Activated T-helper 1 cell treated with anti-CD3 and anti-CD28 coated beads, Interleukin-12 subunit alpha, Interleukin-12 subunit beta, Interleukin-2, Interleukin-4 antibody, amounts not matched to agents 30 ng/mL and 10 ng/mL and 1 ng/mL, durations not matched to agents 14 hours and 24 hours and 36 hours (primary cell): ENCODE measurements around the gene ASB4. TPM values are rescaled to one million over a fixed set of nuclear protein-coding genes. Genes with fewer than 3 reads are reported as not detected.
A peak's percentile ranks its signal among the peaks of the same experiment; 100 is the strongest.

Experiments
- DNase-seq: peaks from one replicate; pipeline ENCODE4 v3.0.0; 2021; ENCODE audit warnings: low spot score
- H3K27ac Mint-ChIP-seq: one replicate; pipeline ENCODE4 v1.8.0; 2021; ENCODE audit warnings: mild to moderate bottlenecking, mixed read lengths
- H3K27me3 Mint-ChIP-seq: one replicate; pipeline ENCODE4 v1.8.0; 2022; ENCODE audit warnings: mild to moderate bottlenecking, moderate library complexity, mixed read lengths; ENCODE audit not compliant: insufficient read depth
- H3K36me3 Mint-ChIP-seq: one replicate; pipeline ENCODE4 v1.8.0; 2021; ENCODE audit warnings: low read depth, mixed read lengths
- H3K4me1 Mint-ChIP-seq: one replicate; pipeline ENCODE4 v1.8.0; 2021; ENCODE audit warnings: low read depth, mixed read lengths
- H3K4me3 Mint-ChIP-seq: one replicate; pipeline ENCODE4 v1.8.0; 2021; ENCODE audit warnings: mild to moderate bottlenecking, moderate library complexity, mixed read lengths
- H3K9me3 Mint-ChIP-seq: one replicate; pipeline ENCODE4 v1.8.0; 2021; ENCODE audit warnings: mixed read lengths
- intact Hi-C: fragments of 100-400 bp; cut with micrococcal nuclease; formaldehyde crosslinking; loops from one replicate; pipeline ENCODE4 v1.15.1; 2024
- total RNA-seq: library from RNA; stranded (reverse); gene quantifications from 2 replicates; pipeline ENCODE4 v1.2.3, GENCODE V29; 2022

ASB4 gene
- total RNA-seq, 1 donor from 2014 or later: not detected

DNA sequence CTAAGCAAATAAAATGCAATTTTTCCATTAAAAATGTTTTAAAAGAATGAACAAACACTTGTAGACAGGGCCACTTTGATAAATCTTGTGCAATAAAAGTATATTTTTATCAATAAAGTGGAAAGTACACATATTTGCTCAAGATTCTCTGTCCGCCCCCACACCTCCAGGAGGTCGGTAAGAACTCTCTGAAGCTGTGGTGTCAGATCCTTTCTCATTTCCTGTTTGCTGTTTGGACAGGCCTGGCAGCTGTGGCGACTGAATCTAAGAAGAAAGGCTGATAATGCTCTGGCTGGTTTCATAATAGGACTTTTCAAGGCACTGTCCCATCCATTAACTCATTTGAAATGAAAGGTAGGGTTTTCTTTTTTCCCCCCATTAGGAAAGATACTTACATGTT lies 15.3 kb upstream of the ASB4 start:
- H3K4me3 Mint-ChIP-seq: no peak overlapping the region
- no peaks in the 10 kb centered on the region for H3K36me3 Mint-ChIP-seq
- H3K27ac Mint-ChIP-seq: no peak overlapping the region
- no peaks in the 10 kb centered on the region for H3K9me3 Mint-ChIP-seq
- DNase-seq: no peak
- H3K4me1 Mint-ChIP-seq: peaks cover 15% of the 10 kb centered on the region
- intact Hi-C loops: loop anchor here (10.0 kb wide), 2 partner anchors 226 to 956 kb away; no protein-coding TSS in a partner anchor
- H3K27me3 Mint-ChIP-seq: peaks cover 2% of the 10 kb centered on the region

DNA sequence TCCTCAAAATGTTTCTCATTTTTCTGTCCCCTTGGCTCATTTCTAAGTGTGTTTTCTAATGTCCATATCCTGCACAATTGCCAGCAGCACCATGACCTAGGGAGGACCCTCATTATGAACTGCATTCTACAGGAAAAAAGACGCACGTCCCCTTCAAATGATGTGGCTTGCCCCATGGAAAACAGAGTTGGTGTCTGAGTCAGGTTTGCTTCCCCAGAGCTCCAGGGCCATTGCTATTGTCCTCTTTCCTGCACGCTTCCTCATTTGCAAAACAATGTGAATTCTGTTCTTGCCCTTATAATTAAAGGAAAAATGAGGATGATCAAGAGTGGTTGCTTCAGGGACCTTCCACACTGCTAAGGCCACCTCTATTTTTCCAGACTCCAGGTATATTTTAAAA lies 14.7 kb upstream of the ASB4 start:
- peaks cover 2% of the 10 kb centered on the region for H3K27me3 Mint-ChIP-seq
- H3K36me3 Mint-ChIP-seq: no peaks in the 10 kb centered on the region
- H3K27ac Mint-ChIP-seq: no peak overlapping the region
- H3K9me3 Mint-ChIP-seq: no peaks in the 10 kb centered on the region
- peaks cover 15% of the 10 kb centered on the region for H3K4me1 Mint-ChIP-seq
- DNase-seq: no peak
- no peak overlapping the region for H3K4me3 Mint-ChIP-seq
- intact Hi-C loops: loop anchor here (10.0 kb wide), 2 partner anchors 226 to 956 kb away; no protein-coding TSS in a partner anchor

DNA sequence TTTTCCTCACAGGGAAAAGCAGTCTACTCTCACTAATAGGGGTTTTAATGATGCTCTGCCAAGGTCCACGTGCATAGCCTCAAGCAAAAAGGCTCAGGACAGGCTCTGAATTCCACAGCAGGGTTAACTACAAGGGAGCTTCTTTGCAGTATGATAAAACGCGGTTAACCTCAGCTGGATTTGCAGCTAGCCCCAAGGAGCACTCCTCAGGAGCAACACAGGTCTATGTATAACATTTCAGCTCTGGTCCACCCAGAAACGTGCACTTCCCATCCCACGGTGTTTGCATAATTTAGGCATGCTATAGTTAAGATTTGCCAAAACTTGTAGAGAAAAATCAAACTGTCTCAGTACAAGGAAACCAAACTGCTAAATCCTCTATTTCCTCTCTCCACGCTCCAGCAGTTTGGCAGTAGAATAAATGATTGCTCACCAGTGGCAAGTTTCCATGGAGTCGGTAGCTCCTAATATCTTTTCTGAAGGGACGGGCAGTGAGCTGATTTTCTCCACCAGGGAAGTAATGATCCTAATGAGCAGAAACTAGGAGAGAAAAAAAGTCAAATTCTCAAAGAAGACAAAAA lies 13.1 kb upstream of the ASB4 start:
- no peak overlapping the region for H3K27ac Mint-ChIP-seq
- no peaks in the 10 kb centered on the region for H3K9me3 Mint-ChIP-seq
- peaks cover 5% of the 10 kb centered on the region for H3K27me3 Mint-ChIP-seq
- no peak for DNase-seq
- H3K4me3 Mint-ChIP-seq: no peak overlapping the region
- H3K36me3 Mint-ChIP-seq: no peaks in the 10 kb centered on the region
- intact Hi-C loops: loop anchor here (10.0 kb wide), 2 partner anchors 228 to 958 kb away; no protein-coding TSS in a partner anchor
- H3K4me1 Mint-ChIP-seq: peaks cover 15% of the 10 kb centered on the region

DNA sequence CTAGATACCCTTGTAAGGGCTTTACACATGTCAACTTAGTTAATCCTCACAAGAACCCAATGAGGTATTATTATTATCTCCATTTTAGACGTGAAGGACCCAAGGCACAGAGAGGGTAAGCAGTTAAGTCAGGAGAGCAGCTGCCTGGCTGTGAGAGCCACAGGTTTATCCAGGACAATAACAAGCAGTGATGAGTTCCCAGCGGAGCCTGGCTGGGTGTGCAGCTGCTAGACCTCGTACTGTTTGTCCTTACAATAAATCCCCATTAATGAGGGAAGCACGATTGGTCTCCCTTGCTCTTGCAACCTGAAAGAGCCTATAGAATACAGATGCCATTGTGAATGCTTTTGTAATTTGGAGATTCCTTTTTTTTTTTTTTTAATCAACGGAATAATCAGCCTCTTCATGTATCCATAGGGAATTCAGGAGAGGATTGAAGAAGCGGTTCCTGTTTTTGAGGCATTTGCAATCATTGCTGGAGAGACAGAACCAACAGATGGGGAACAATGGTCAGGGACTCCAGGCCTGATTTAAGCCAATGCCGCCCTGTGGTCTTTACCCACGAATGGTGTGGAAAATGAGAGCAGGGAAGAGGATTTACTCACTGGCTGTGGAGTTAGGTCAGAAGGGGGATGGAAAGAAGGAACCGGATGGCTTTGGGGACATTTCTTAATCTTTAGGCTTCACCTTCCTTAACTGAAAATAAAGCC lies 12.3 kb upstream of the ASB4 start:
- H3K9me3 Mint-ChIP-seq: no peaks in the 10 kb centered on the region
- H3K27me3 Mint-ChIP-seq: peaks cover 5% of the 10 kb centered on the region
- H3K36me3 Mint-ChIP-seq: no peaks in the 10 kb centered on the region
- H3K27ac Mint-ChIP-seq: no peak overlapping the region
- intact Hi-C loops: loop anchor here (10.0 kb wide), 2 partner anchors 229 to 959 kb away; no protein-coding TSS in a partner anchor
- DNase-seq: no peak
- H3K4me3 Mint-ChIP-seq: no peak overlapping the region
- peaks cover 15% of the 10 kb centered on the region for H3K4me1 Mint-ChIP-seq

DNA sequence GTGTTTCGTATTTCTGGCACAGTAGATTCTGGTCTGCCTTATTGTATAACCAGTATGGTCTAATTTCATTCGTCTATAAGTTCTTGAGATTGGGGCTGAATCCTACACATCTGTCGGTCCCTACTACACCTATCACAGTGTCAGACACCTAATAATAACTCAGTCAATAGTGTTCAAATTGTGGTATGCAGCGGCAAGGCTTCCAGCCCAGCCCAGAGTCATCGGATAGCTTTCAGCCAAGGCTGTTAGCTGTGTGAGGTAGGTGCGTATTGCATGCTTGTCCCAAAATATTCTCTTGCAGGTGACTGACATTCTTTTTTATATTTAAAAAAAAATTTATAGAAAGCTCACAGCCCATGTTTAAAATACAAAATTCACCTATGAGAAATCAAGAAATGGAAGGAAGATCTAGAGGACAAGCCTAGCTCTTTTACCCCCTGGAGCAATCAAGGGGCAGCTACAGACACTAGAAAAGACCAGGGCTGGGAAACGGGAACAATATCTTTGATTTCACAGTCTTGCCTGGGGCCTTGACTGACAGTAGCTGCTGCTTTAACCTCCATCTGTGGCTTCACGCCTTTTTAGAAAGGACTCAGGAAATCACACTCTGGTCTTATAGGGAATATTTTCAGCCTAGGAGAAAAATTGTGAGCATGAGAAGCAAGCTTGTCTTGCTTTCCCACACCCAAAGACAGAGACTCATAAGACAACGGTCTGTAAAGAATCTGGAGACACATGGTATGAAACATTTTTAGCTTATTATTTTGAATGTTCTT lies 9.5 kb upstream of the ASB4 start:
- intact Hi-C loops: loop anchor here (2.0 to 10.0 kb wide), 4 partner anchors 23 to 961 kb away; partner anchors contain the start of gene PON3
- H3K36me3 Mint-ChIP-seq: no peaks in the 10 kb centered on the region
- no peak overlapping the region for H3K4me3 Mint-ChIP-seq

DNA sequence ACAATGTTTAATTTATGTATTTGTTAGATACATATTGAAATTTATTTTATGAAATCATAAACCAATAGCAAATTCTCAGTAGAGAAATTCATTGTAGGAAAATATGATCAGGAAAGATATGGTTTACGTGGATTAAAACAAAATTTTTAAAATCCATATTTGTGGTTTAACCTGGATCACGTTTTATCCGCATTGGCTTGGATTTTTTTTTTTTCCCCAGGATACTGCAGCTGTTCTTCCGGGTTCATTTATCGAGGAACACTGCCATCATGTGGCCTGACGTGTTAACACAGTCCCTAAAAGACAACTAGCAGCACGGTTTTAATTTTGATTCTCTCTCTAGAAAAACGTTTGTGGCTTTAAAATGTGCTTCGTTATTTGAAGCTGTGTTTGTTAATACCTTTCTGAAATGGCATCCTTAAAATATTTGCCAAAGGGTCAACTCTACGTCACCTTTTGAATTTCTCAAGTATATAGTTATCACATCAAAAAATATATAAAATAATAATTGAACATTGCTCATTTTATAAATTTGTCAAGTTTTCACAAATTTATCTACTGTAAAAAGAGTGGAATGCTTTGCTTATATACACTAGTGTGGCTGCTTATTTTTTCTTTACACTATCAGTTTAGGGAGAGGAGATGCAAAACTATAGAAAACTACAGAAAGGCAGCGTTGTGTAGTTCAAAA lies 8.7 kb upstream of the ASB4 start:
- H3K4me3 Mint-ChIP-seq: no peak overlapping the region
- H3K4me1 Mint-ChIP-seq: no peaks in the 10 kb centered on the region
- peaks cover 5% of the 10 kb centered on the region for H3K27me3 Mint-ChIP-seq
- H3K27ac Mint-ChIP-seq: no peak overlapping the region
- H3K9me3 Mint-ChIP-seq: no peaks in the 10 kb centered on the region
- intact Hi-C loops: loop anchor here (1.0 to 10.0 kb wide), 6 partner anchors 22 to 1028 kb away; partner anchors contain the start of gene PON3
- no peaks in the 10 kb centered on the region for H3K36me3 Mint-ChIP-seq
- DNase-seq: peak; percentile 20

More for the DNA sequence above, 9.5 kb upstream of the ASB4 start:
- Mint-ChIP-seq H3K9me3 (no peaks in the 10 kb centered on the region), H3K27me3 (peaks cover 5% of the 10 kb centered on the region), H3K27ac (no peak overlapping the region), H3K4me1 (peaks cover under 1% of the 10 kb centered on the region)
- no peak for DNase-seq

DNA sequence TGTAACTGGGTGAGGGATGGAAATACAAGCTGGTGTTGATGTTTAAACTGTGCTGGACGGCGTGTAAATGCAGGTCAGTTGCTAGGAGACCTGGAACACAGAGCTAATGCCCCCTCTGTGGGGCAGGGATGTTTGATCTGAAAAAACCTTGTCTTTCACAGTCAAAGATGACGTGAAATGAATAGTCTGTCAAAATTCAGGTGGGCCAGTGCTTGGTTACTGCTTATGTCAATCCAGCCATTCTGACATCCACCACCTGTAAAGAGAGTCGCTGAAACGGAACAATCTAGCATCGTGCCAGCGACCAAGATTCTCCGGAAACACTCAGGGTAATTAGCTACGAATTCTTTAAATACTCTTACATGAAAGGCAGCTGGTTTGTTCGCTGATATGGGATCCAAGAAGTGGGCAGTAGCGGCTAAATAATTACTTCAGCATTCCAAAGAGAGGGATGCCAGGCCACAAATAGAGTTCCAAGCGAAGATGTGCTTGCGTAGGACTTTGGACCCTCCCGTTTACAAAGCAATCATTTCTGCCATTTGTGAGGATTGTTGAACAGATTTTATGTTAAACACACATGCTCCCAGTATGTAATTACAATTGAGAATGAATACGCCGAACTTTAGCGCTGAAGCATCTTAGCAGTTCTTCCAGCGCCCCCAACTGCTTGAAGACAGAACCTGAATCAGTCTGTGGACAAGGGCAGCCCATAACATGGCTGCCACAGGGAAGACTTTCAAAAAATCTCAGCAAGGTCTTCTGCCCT lies 7.3 kb upstream of the ASB4 start:
- no peak for DNase-seq
- no peaks in the 10 kb centered on the region for H3K36me3 Mint-ChIP-seq
- H3K27ac Mint-ChIP-seq: no peak overlapping the region
- intact Hi-C loops: loop anchor here (10.0 kb wide), 2 partner anchors 234 to 964 kb away; no protein-coding TSS in a partner anchor
- H3K4me1 Mint-ChIP-seq: no peaks in the 10 kb centered on the region
- no peak overlapping the region for H3K4me3 Mint-ChIP-seq
- H3K9me3 Mint-ChIP-seq: no peaks in the 10 kb centered on the region
- H3K27me3 Mint-ChIP-seq: peaks cover 5% of the 10 kb centered on the region

DNA sequence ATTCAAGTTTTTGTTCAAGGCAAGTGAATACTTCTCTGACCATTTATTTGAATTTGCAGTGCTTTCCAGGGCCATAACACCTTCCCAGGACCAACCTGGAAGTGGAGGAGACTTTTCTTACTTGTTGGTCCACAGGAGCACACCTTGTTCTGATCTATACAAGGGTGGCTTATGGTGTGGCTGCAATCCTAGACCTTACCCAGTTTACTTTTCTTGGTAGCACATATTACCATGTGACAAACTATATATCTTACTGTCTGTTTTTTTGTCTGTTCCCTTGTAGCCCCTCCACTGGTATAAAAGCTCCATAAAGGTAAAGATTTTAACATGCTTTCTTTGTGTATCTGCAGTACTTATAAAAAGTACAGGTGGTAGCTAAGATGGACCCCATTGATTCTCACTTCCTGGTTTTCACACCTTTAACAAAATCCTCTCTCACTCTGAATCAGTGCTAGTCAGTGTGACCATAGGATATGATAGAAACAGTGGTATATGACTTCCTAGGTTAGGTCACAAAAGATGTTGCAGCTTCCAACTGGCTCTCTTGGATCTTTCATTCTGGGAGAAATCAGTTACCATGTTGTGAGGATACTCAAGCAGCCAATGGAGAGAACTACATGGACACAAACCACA lies 5.6 kb upstream of the ASB4 start:
- Mint-ChIP-seq H3K9me3 (no peaks in the 10 kb centered on the region), H3K36me3 (no peaks in the 10 kb centered on the region), H3K27ac (no peak overlapping the region), H3K4me1 (no peaks in the 10 kb centered on the region), H3K4me3 (no peak overlapping the region), H3K27me3 (peaks cover 3% of the 10 kb centered on the region)
- no peak for DNase-seq
- intact Hi-C loops: loop anchor here (10.0 kb wide), 2 partner anchors 235 to 965 kb away; no protein-coding TSS in a partner anchor

DNA sequence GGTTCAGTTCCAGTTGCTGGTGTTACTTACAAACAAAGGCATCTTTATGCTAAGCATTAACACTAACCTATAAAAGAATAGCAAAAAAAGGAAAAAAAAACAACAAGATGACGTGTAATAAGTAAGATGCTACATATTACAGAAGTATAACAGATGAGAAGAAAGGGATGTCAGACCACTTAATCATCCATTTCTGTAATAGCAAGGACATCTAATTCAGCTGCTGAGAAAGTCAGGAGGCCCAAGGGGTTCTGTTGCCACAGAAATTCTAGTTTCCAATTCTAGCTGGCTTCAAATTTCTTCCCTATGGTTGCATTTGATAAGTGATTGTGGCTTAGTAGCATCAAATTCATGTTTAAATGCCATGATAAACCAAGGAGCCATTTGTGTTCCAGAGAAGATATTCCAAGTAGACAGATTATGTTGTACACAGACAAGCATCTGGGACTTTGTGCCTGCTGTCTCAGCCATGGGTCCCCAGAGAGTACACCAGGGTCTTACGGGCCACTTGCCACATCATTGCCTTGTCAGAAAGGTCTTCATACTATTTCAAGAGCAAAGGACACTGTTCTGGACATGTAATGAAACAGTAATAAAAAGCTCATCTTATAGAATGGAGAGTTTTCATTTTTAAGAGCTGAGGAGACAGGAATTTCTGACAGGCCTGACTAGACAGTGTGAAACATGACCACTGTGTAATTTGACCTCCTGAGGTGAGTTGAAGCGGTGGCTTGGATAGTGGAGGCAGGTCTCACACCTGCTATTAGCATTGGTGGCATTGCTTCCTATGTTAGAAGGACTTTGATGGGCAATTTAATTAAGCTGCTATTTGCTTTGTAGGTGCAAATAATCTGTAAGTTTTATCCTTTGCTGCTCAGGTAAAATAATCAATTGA lies 4.2 kb upstream of the ASB4 start:
- Mint-ChIP-seq H3K27me3 (peaks cover 3% of the 10 kb centered on the region), H3K4me3 (no peak overlapping the region), H3K36me3 (no peaks in the 10 kb centered on the region), H3K9me3 (no peaks in the 10 kb centered on the region), H3K27ac (no peak overlapping the region), H3K4me1 (no peaks in the 10 kb centered on the region)
- DNase-seq: no peak
- intact Hi-C loops: no loop called here

DNA sequence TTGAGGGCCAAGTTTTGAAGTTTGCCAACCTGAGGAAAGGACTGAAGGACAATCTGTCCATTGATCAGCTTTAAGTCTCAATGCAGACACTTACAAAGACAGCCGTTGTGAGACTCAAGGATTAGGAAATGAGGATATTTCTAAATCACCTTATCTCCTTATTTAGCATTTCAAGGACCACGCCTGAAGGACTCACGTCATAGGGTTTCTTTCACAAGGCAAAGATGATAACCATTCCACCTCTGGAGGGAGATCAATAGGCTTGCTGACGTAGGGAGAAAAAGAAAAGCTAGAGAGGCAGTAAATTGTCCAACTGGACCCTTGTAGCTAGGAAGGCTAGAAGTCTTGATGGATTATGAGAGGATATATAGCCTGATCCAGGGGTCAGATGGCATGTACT lies 3.3 kb upstream of the ASB4 start:
- H3K9me3 Mint-ChIP-seq: no peaks in the 10 kb centered on the region
- no peaks in the 10 kb centered on the region for H3K4me1 Mint-ChIP-seq
- no peak overlapping the region for H3K4me3 Mint-ChIP-seq
- no peak for DNase-seq
- no peak overlapping the region for H3K27ac Mint-ChIP-seq
- no peaks in the 10 kb centered on the region for H3K36me3 Mint-ChIP-seq
- intact Hi-C loops: no loop called here
- H3K27me3 Mint-ChIP-seq: peaks cover under 1% of the 10 kb centered on the region

DNA sequence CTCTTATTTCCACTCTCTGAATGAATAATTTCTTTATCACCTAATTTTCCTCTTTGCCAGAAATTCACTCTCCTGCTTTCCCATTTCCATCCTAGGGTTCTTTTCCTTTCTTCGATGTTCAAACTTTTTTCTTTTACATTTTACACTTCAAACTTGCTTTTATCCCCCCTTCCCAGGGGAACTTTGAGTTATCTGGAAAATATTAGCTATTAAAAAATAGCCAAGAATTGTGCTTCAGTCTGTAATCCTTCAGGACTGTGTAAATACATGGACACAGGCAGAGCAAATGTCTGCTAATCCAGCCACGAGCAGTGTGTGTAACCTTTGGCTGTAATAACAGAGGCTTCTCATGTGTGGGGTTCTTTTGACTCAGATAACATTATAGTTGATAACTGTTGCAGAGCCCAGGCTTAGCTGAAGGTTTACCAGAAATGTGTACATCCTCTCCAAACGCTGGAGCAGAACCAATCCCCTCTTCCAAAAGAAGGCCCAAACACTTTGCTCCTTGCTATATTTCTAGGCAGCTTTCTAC lies 4.6 kb downstream of the ASB4 start:
- no peaks in the 10 kb centered on the region for H3K36me3 Mint-ChIP-seq
- DNase-seq: no peak
- intact Hi-C loops: no loop called here
- H3K4me3 Mint-ChIP-seq: no peak overlapping the region
- no peaks in the 10 kb centered on the region for H3K9me3 Mint-ChIP-seq
- no peaks in the 10 kb centered on the region for H3K4me1 Mint-ChIP-seq
- peaks cover 7% of the 10 kb centered on the region for H3K27me3 Mint-ChIP-seq
- no peak overlapping the region for H3K27ac Mint-ChIP-seq
